K562 (cell line): ENCODE results near the gene ADK. TPM values are rescaled to one million over a fixed set of nuclear protein-coding genes. Genes with fewer than 3 reads are reported as not detected.
A peak's percentile ranks its signal among the peaks of the same experiment; 100 is the strongest.

Experiments used
- ETS2 ChIP-seq: IDR thresholded peaks from 2 replicates; pipeline ENCODE4 v1.6.1; 2016; ENCODE audit warnings: borderline replicate concordance, missing genetic modification characterization, mild to moderate bottlenecking, moderate library complexity, missing compliant biosample characterization; ENCODE audit not compliant: poor library complexity, severe bottlenecking
- GATAD2B ChIP-seq: fragments of 450-650 bp; IDR thresholded peaks from 2 replicates; pipeline ENCODE4 v1.6.1; 2017; ENCODE audit warnings: mild to moderate bottlenecking, borderline replicate concordance
- HNRNPK ChIP-seq: fragments of 200-400 bp; formaldehyde crosslinking; IDR thresholded peaks from one replicate; pipeline ENCODE4 v1.6.1; 2018; ENCODE audit warnings: mild to moderate bottlenecking, low read depth, low read length; ENCODE audit not compliant: poor library complexity, severe bottlenecking
- SMARCE1 ChIP-seq: fragments of 450-650 bp; IDR thresholded peaks from 2 replicates; pipeline ENCODE4 v1.7.1; 2016; ENCODE audit warnings: mild to moderate bottlenecking
- USF2 ChIP-seq: sonication (generic); formaldehyde crosslinking; IDR thresholded peaks from 2 replicates; pipeline ENCODE4 v1.5.0; 2020; ENCODE audit warnings: missing genetic modification reagents
- ZNF217 ChIP-seq: sonication (generic); formaldehyde crosslinking; IDR thresholded peaks from 2 replicates; pipeline ENCODE4 v1.8.0; 2022; ENCODE audit warnings: mild to moderate bottlenecking, missing genetic modification reagents
- ZNF384 ChIP-seq: IDR thresholded peaks from 2 replicates; pipeline ENCODE4 v1.6.1; 2012; ENCODE audit warnings: low read depth, low read length, improper control_type of control experiment
- polyA plus RNA-seq, 8 experiments: library from polyadenylated mRNA; depleted of rRNA in 4 of 8; stranded (reverse) in 5 of 8; unstranded in 3 of 8; fragments of >200 nt; fragmentation: Nextera tagmentation in 2 of 8; fragmentation: Illumina TruSeq in 1 of 8; extraction: Ambion mirVana in 2 of 8; extraction: Trizol in 1 of 8; gene quantifications; 2 replicates each; pipeline versions ENCODE4 v1.2.1 to v1.2.3, GENCODE V29; 2011 to 2014; ENCODE audit warnings: inconsistent platforms in 1 of 8, missing spikeins in 1 of 8
- total RNA-seq, 7 experiments: library from RNA; depleted of rRNA in 6 of 7; stranded (reverse); fragments of >200 nt in 6 of 7; fragmentation: Illumina TruSeq in 2 of 7; extraction: Trizol in 2 of 7; gene quantifications; 2 replicates each; pipeline versions ENCODE4 v1.2.1 to v1.2.3, GENCODE V29; 2011 to 2021; ENCODE audit warnings: low replicate concordance in 1 of 7
- TF ChIP-seq, protein P1 (sequence below): fragments of 450-650 bp; formaldehyde crosslinking; IDR thresholded peaks from 2 replicates; pipeline ENCODE4 v1.4.0; 2022; ENCODE audit warnings: mild to moderate bottlenecking, moderate library complexity
- TF ChIP-seq, protein P2 (sequence below), 2 experiments: fragments of 450-650 bp in 1 of 2; sonication (generic) in 1 of 2; formaldehyde crosslinking in 1 of 2; IDR thresholded peaks; 2 replicates each; pipeline versions ENCODE4 v1.7.1 to v1.9.0; 2016 to 2022; ENCODE audit warnings: inconsistent platforms in 1 of 2, mild to moderate bottlenecking in 1 of 2, missing genetic modification reagents in 1 of 2
- TF ChIP-seq, protein P3 (sequence below): sonication (generic); formaldehyde crosslinking; IDR thresholded peaks from 2 replicates; pipeline ENCODE4 v1.8.0; 2022; ENCODE audit warnings: mild to moderate bottlenecking, missing genetic modification reagents
- TF ChIP-seq, protein P4 (sequence below): sonication (generic); formaldehyde crosslinking; IDR thresholded peaks from 2 replicates; pipeline ENCODE4 v1.8.0; 2023; ENCODE audit warnings: mild to moderate bottlenecking, missing genetic modification reagents

ADK gene
- total and polyA plus RNA-seq, 9 of the 15 experiments (the other 6 are each of a cell fraction or from before 2014, with no cell fraction given), result 54.2 to 97.8 (median 73.6) TPM

DNA sequence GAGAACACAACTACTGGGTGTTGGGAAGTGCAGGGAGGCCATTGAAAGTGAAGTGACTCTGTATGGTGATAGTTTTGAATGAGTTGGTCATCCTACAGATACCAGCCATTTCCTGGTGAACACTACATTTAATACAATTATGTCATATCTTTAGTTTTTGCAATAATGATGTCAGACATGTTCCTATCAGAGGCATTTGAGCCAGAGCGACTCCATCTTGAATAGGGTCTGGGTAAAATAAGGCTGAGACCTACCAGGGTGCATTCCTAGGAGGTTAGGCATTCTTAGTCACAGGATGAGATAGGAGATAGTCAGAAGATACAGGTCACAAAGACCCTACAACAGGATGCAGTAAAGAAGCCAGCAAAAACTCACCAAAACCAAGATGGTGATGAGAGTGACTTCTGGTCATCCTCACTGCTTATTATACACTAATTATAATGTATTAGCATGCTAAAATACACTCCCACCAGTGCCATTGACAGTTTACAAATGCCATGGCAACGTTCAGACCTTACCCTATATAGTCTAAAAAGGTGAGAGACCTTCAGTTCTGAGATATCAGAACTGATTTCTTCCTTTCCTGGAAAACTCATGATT lies 28.2 kb downstream of the ADK start (continued):
- TF ChIP-seq, protein P1, sequence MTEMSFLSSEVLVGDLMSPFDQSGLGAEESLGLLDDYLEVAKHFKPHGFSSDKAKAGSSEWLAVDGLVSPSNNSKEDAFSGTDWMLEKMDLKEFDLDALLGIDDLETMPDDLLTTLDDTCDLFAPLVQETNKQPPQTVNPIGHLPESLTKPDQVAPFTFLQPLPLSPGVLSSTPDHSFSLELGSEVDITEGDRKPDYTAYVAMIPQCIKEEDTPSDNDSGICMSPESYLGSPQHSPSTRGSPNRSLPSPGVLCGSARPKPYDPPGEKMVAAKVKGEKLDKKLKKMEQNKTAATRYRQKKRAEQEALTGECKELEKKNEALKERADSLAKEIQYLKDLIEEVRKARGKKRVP (CRISPR knock-in tag), result peak; percentile 87
- no peak for TF ChIP-seq ZNF217 (CRISPR knock-in tag)
- TF ChIP-seq, protein P2, sequence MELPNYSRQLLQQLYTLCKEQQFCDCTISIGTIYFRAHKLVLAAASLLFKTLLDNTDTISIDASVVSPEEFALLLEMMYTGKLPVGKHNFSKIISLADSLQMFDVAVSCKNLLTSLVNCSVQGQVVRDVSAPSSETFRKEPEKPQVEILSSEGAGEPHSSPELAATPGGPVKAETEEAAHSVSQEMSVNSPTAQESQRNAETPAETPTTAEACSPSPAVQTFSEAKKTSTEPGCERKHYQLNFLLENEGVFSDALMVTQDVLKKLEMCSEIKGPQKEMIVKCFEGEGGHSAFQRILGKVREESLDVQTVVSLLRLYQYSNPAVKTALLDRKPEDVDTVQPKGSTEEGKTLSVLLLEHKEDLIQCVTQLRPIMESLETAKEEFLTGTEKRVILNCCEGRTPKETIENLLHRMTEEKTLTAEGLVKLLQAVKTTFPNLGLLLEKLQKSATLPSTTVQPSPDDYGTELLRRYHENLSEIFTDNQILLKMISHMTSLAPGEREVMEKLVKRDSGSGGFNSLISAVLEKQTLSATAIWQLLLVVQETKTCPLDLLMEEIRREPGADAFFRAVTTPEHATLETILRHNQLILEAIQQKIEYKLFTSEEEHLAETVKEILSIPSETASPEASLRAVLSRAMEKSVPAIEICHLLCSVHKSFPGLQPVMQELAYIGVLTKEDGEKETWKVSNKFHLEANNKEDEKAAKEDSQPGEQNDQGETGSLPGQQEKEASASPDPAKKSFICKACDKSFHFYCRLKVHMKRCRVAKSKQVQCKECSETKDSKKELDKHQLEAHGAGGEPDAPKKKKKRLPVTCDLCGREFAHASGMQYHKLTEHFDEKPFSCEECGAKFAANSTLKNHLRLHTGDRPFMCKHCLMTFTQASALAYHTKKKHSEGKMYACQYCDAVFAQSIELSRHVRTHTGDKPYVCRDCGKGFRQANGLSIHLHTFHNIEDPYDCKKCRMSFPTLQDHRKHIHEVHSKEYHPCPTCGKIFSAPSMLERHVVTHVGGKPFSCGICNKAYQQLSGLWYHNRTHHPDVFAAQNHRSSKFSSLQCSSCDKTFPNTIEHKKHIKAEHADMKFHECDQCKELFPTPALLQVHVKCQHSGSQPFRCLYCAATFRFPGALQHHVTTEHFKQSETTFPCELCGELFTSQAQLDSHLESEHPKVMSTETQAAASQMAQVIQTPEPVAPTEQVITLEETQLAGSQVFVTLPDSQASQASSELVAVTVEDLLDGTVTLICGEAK (IDR thresholded peaks at IDR 0.05), result no peak
- TF ChIP-seq, protein P2 (CRISPR knock-in tag; IDR thresholded peaks at IDR 0.05), result no peak
- no peak for TF ChIP-seq USF2 (CRISPR knock-in tag)
- TF ChIP-seq, protein P3, sequence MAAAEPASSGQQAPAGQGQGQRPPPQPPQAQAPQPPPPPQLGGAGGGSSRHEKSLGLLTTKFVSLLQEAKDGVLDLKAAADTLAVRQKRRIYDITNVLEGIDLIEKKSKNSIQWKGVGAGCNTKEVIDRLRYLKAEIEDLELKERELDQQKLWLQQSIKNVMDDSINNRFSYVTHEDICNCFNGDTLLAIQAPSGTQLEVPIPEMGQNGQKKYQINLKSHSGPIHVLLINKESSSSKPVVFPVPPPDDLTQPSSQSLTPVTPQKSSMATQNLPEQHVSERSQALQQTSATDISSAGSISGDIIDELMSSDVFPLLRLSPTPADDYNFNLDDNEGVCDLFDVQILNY, result no peak
- no peak for TF ChIP-seq HNRNPK
- TF ChIP-seq GATAD2B, result no peak
- no peak for TF ChIP-seq SMARCE1
- TF ChIP-seq, protein P4, sequence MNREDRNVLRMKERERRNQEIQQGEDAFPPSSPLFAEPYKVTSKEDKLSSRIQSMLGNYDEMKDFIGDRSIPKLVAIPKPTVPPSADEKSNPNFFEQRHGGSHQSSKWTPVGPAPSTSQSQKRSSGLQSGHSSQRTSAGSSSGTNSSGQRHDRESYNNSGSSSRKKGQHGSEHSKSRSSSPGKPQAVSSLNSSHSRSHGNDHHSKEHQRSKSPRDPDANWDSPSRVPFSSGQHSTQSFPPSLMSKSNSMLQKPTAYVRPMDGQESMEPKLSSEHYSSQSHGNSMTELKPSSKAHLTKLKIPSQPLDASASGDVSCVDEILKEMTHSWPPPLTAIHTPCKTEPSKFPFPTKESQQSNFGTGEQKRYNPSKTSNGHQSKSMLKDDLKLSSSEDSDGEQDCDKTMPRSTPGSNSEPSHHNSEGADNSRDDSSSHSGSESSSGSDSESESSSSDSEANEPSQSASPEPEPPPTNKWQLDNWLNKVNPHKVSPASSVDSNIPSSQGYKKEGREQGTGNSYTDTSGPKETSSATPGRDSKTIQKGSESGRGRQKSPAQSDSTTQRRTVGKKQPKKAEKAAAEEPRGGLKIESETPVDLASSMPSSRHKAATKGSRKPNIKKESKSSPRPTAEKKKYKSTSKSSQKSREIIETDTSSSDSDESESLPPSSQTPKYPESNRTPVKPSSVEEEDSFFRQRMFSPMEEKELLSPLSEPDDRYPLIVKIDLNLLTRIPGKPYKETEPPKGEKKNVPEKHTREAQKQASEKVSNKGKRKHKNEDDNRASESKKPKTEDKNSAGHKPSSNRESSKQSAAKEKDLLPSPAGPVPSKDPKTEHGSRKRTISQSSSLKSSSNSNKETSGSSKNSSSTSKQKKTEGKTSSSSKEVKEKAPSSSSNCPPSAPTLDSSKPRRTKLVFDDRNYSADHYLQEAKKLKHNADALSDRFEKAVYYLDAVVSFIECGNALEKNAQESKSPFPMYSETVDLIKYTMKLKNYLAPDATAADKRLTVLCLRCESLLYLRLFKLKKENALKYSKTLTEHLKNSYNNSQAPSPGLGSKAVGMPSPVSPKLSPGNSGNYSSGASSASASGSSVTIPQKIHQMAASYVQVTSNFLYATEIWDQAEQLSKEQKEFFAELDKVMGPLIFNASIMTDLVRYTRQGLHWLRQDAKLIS (CRISPR knock-in tag), result no peak
- TF ChIP-seq ZNF384, result no peak
- peak; percentile 44 for TF ChIP-seq ETS2
